Stimulated activated naive CD8-positive, alpha-beta T cell treated with anti-CD3 and anti-CD28 coated beads, Interleukin-15, Interleukin-2, amounts not matched to agents 100 ng/mL and 50 ng/mL, for 24 hours (primary cell): ENCODE measurements around the gene PARD3B.
A peak's percentile ranks its signal among the peaks of the same experiment; 100 is the strongest.

Source experiments
- H3K27ac Mint-ChIP-seq: one replicate; pipeline ENCODE4 v1.8.0; 2021; ENCODE audit warnings: mild to moderate bottlenecking, mixed read lengths
- H3K27me3 Mint-ChIP-seq: one replicate; pipeline ENCODE4 v1.8.0; 2021; ENCODE audit warnings: mixed read lengths
- H3K36me3 Mint-ChIP-seq: one replicate; pipeline ENCODE4 v1.8.0; 2021; ENCODE audit warnings: low read depth, mixed read lengths
- H3K4me1 Mint-ChIP-seq: one replicate; pipeline ENCODE4 v1.8.0; 2021; ENCODE audit warnings: low read depth, mixed read lengths
- H3K4me3 Mint-ChIP-seq: one replicate; pipeline ENCODE4 v1.8.0; 2021; ENCODE audit warnings: mild to moderate bottlenecking, mixed read lengths
- H3K9me3 Mint-ChIP-seq: one replicate; pipeline ENCODE4 v1.8.0; 2021; ENCODE audit warnings: mixed read lengths

PARD3B gene, protein sequence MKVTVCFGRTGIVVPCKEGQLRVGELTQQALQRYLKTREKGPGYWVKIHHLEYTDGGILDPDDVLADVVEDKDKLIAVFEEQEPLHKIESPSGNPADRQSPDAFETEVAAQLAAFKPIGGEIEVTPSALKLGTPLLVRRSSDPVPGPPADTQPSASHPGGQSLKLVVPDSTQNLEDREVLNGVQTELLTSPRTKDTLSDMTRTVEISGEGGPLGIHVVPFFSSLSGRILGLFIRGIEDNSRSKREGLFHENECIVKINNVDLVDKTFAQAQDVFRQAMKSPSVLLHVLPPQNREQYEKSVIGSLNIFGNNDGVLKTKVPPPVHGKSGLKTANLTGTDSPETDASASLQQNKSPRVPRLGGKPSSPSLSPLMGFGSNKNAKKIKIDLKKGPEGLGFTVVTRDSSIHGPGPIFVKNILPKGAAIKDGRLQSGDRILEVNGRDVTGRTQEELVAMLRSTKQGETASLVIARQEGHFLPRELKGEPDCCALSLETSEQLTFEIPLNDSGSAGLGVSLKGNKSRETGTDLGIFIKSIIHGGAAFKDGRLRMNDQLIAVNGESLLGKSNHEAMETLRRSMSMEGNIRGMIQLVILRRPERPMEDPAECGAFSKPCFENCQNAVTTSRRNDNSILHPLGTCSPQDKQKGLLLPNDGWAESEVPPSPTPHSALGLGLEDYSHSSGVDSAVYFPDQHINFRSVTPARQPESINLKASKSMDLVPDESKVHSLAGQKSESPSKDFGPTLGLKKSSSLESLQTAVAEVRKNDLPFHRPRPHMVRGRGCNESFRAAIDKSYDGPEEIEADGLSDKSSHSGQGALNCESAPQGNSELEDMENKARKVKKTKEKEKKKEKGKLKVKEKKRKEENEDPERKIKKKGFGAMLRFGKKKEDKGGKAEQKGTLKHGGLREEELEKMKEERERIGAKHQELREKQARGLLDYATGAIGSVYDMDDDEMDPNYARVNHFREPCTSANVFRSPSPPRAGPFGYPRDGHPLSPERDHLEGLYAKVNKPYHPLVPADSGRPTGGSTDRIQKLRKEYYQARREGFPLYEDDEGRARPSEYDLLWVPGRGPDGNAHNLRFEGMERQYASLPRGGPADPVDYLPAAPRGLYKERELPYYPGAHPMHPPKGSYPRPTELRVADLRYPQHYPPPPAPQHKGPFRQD (N-terminal part only)

DNA sequence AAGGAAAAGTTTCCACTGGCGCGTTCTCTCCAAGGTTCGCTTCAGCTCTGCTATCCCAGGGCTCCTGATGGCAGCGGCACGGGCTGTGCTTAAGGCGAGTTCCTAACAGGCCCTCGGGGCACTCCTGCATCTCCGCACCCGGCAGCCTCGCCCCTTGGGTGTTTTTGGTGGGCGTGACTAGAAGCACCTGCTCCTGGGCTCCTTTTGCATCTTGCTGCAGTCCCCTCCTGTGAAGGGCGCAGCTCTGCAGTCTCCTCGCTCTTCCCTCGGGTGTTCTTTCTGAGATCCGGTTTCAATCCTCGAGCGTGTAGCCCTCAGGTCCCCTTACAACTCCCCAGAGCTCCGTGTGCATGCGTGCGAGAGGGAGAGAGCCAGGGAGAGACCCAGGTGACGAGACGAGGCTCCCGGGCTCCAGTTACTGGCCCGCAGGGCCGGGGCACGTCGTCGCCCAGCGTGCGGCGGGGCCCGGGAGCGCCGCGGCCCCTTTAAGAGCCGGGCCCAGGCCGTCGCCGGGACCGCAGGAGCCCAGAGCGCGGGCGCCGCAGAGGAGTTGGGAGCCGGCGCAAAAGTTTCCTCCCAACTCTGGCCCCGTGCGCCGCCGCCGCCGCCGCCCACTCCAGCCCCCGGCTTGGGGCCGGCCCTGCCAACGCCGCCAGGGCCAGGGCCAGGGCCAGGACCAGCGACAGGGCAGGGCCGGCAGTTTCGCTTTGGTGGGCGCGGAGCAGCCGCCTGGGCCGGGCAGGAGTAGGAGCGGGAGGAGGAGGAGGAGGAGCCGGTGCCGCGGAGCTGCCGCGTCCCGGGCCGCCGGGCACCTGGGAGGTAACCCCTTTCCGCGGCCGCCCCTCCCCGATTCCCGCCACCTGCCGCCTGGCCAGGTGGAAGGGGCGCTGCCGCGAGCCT is at the start of gene PARD3B:
Gene PARD3B (plus strand): TSS at position 515 of the 900 bp plus-strand sequence. CDS start 525 bp downstream, outside the sequence.
- Mint-ChIP-seq H3K27me3 (peaks cover 49% of the 10 kb centered on the region), H3K4me3 (peak within 1 kb of the TSS; percentile 82), H3K4me1 (peaks cover 15% of the 10 kb centered on the region), H3K27ac (no peak within 1 kb of the TSS), H3K36me3 (no peaks in the 10 kb centered on the region), H3K9me3 (no peaks in the 10 kb centered on the region)

DNA sequence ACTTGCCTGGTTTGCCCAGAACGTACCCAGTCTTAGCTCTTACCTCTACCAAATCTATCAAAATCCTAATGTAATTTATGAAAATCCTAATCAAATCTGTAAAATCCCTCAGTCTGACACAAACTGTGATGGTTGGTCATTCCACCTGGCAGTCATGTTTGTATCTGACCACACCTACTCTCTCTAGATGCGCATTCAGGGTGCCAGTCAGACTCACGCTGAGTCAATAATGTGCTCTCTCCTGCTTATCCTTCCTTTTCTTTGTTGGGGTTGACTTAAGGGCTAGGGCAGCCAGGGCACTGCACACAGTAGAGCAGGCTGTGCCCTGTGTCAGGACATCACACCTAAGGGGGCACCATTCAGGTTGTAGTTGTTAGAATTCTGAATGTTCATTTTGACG is 48.5 kb upstream of the PARD3B start:
- H3K9me3 Mint-ChIP-seq: no peaks in the 10 kb centered on the region
- H3K4me3 Mint-ChIP-seq: no peak overlapping the region
- H3K27ac Mint-ChIP-seq: no peak overlapping the region
- H3K27me3 Mint-ChIP-seq: peaks cover 4% of the 10 kb centered on the region
- H3K4me1 Mint-ChIP-seq: no peaks in the 10 kb centered on the region
- no peaks in the 10 kb centered on the region for H3K36me3 Mint-ChIP-seq

DNA sequence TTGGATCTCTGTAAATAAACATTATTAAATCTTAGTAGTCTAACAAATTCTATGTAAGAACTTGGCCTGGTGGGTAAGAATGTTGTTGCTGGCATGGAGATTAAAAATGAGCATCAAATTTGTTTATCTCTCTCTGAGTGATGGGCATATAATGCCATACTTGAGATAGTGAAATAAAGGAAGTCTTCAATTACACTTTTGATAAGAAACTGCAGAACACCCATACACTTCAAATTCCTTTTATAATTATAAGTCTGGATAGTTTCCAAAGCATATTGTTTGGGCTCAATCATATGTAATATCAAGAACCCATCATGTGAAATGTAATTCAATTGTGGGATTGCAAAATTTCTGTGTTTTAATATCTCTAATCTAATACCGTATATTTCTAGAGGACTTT is 47.4 kb upstream of the PARD3B start:
- H3K9me3 Mint-ChIP-seq: no peaks in the 10 kb centered on the region
- no peak overlapping the region for H3K4me3 Mint-ChIP-seq
- no peak overlapping the region for H3K27ac Mint-ChIP-seq
- no peaks in the 10 kb centered on the region for H3K36me3 Mint-ChIP-seq
- peaks cover 4% of the 10 kb centered on the region for H3K27me3 Mint-ChIP-seq
- no peaks in the 10 kb centered on the region for H3K4me1 Mint-ChIP-seq

DNA sequence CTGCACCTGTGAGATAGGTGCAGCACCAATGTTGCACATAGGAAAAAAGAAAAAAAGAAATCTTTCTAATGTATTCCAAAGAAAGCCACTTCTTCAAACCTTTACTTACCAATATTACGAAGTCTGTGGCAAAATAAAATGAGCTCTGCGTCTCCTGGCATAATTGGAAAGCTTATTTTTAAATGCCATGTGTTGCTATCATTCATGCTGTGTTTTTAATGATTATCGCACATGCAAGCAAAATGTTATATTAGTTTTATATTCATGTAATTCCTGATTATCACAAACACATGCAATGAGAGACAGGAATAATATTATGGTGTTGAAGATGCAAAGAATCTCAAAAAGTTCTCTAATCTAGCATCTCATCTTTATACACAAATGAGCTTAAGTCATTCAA is 47.0 kb upstream of the PARD3B start:
- Mint-ChIP-seq H3K27me3 (peaks cover 4% of the 10 kb centered on the region), H3K36me3 (no peaks in the 10 kb centered on the region), H3K27ac (no peak overlapping the region), H3K4me1 (no peaks in the 10 kb centered on the region), H3K9me3 (no peaks in the 10 kb centered on the region), H3K4me3 (no peak overlapping the region)

DNA sequence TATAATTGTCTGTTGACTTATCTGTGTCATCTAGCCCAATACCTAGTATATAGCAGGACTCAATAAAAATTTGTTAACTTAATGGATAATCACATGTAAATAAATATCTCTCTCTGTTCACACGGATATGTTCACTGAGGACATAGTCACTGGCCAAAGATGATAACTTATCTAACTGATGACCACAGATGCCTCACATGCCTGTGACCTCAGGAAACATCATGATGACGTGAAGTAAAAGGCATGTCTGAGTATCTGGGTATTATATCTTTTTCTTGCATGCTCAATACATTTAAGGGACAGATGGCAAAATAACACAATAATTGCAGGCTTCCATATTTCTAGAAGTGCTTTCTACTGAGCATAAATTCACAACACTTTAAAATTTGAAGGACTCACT is 41.4 kb upstream of the PARD3B start:
- Mint-ChIP-seq H3K36me3 (no peaks in the 10 kb centered on the region), H3K9me3 (no peaks in the 10 kb centered on the region), H3K27me3 (no peaks in the 10 kb centered on the region), H3K4me3 (no peak overlapping the region), H3K4me1 (no peaks in the 10 kb centered on the region), H3K27ac (no peak overlapping the region)

DNA sequence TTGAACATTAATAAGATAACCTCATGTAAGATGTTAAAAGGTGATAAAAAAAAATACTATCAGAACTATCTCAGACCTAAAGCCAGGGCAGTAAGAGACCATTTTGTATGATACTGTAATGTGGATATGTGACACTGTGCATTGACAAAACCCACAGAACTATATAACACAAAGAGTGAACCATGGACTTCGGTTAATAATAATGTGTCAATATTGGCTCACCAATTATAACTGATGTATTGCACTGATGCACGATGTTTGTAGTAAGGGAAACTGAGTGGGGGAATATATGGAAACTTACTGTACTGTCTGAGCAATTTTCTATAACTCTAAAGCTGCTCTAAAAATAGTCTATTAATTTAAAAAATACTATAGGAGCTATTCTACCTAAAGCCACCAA is 40.7 kb upstream of the PARD3B start:
- no peaks in the 10 kb centered on the region for H3K4me1 Mint-ChIP-seq
- H3K36me3 Mint-ChIP-seq: no peaks in the 10 kb centered on the region
- no peak overlapping the region for H3K27ac Mint-ChIP-seq
- H3K4me3 Mint-ChIP-seq: no peak overlapping the region
- H3K27me3 Mint-ChIP-seq: no peaks in the 10 kb centered on the region
- no peaks in the 10 kb centered on the region for H3K9me3 Mint-ChIP-seq

DNA sequence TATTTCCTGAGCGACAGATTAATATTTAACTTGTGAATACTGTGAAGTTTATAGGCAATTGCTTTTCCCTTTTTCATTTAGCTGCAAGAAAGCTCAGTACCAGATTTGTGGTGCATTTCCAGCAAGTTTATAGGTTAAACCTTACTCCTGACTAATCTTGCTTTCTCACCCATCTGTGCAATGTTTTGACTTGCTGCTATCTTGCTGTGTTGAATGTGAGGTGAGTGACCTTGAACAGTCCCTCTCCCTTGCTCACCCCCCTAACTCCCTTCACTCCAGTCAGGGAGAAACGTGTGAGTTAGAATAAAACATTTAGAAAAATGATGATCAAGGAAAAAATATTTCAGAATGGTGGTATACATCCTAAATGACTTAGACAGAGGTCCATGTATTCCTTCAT is 39.8 kb upstream of the PARD3B start:
- Mint-ChIP-seq H3K9me3 (no peaks in the 10 kb centered on the region), H3K4me3 (no peak overlapping the region), H3K27ac (no peak overlapping the region), H3K4me1 (no peaks in the 10 kb centered on the region), H3K27me3 (no peaks in the 10 kb centered on the region), H3K36me3 (no peaks in the 10 kb centered on the region)

DNA sequence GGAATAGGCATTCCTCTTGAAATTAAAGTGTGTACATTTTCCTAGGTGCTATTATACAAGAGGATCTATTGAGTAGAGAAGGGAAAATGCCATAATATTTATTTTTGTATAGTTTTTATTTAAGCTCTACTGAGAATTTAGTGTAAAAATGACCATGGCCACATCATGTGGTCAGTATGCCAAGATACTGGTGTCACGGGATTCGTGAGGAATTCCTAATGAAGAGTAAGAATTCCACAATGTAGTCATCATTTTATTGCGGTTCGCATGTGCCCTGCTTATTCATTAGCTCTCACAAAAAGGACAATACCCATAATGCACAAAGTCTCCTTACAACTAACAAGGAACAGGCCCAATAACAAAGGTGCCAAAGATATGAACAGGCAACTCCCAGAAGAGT is 39.3 kb upstream of the PARD3B start:
- H3K27ac Mint-ChIP-seq: no peak overlapping the region

DNA sequence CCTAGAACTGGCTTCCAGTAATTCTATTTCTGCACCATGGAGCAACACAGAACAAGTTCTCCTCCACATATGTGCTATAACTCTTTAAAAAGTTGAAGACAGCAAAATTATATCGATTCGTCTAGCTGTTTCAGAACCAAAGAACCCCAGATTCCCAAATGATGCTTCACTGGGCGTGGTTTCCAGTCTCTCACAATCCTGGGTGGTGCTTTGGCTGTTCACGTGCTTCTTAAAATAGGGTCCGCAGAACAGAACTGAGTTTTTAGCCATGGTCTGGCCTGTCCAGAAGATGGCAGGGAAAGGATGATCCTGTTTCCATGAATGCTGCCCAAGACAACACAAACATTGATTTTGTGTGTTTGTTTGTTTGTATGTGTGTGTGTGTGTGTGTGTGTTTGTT is 37.6 kb upstream of the PARD3B start:
- no peak overlapping the region for H3K4me3 Mint-ChIP-seq
- no peaks in the 10 kb centered on the region for H3K27me3 Mint-ChIP-seq
- no peaks in the 10 kb centered on the region for H3K4me1 Mint-ChIP-seq
- no peak overlapping the region for H3K27ac Mint-ChIP-seq
- no peaks in the 10 kb centered on the region for H3K9me3 Mint-ChIP-seq
- H3K36me3 Mint-ChIP-seq: no peaks in the 10 kb centered on the region

More for the DNA sequence above, 39.3 kb upstream of the PARD3B start:
- H3K9me3 Mint-ChIP-seq: no peaks in the 10 kb centered on the region
- no peaks in the 10 kb centered on the region for H3K4me1 Mint-ChIP-seq
- H3K4me3 Mint-ChIP-seq: no peak overlapping the region
- H3K27me3 Mint-ChIP-seq: no peaks in the 10 kb centered on the region
- no peaks in the 10 kb centered on the region for H3K36me3 Mint-ChIP-seq

DNA sequence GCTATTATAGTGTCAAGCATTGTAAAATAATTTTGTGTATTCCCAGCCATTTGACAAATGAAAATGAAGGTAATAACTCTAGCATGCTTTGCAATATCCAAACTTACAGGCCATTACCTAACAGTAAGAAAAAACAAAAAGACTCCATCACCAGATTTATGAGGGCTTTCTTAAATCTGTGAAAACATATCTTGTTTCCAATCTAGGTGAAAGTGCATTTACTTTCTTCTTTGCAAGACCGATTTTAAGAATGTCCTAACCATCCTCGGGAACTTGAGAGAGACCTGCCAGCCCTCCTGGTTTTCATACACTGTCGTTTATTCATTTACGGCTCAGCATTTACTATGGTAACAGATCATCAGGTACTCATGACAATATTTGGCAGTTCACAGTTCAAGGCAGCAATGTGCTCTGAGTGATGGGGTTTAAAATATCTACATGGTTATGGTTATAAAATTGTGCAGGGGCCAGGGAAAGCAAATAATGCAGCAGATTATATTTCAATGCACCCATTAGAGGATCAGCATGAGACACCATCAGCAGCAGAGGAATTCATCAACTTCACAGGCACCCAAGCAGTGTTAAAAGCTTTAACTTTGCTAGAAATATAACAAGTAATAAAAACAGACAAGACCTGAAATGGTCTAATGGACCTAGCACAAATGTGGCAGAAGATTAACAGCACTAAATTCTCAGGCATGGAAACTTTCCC is 34.4 kb upstream of the PARD3B start:
- H3K4me3 Mint-ChIP-seq: no peak overlapping the region
- H3K9me3 Mint-ChIP-seq: no peaks in the 10 kb centered on the region
- H3K27me3 Mint-ChIP-seq: no peaks in the 10 kb centered on the region
- no peaks in the 10 kb centered on the region for H3K36me3 Mint-ChIP-seq
- no peaks in the 10 kb centered on the region for H3K4me1 Mint-ChIP-seq
- H3K27ac Mint-ChIP-seq: no peak overlapping the region

DNA sequence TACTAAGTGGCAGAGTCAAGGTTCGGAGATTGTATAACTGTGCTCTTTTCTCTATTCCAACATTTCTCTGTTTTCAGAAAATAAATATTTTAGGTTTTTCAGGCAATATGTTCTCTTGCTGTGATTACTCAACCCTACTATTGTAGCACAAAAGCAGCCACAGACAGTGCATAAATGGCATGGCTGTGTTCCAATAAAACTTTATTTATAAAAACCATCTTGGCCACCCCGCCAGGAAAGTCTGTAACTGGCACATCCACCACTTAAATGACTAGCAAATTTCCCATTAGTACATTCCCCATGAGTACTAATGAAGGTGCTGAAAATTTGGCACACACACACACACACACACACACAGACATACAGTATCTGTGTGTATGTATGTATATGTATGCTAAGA is 30.8 kb upstream of the PARD3B start:
- H3K9me3 Mint-ChIP-seq: no peaks in the 10 kb centered on the region
- H3K27ac Mint-ChIP-seq: no peak overlapping the region
- no peaks in the 10 kb centered on the region for H3K27me3 Mint-ChIP-seq
- no peaks in the 10 kb centered on the region for H3K4me1 Mint-ChIP-seq
- no peak overlapping the region for H3K4me3 Mint-ChIP-seq
- no peaks in the 10 kb centered on the region for H3K36me3 Mint-ChIP-seq

DNA sequence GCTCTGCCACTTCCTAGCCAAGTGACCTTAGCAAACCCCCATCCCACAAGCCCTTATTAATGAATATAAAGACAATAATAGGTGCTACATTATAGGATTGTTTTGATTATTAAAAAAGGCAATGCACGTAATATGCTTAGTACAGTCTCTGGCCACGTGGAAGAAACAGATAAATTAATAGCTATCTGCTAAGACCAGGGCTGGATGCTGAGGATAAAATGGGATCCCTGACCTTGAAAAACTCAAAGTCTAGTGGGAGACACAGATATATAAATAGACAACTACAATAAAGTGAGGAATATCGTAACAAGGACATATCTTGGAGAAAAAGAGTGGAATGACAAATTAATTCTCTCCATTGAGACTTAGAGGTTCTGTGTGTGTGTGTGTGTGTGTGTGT is 29.9 kb upstream of the PARD3B start:
- Mint-ChIP-seq H3K9me3 (no peaks in the 10 kb centered on the region), H3K4me3 (no peak overlapping the region), H3K36me3 (no peaks in the 10 kb centered on the region), H3K27ac (no peak overlapping the region), H3K4me1 (no peaks in the 10 kb centered on the region), H3K27me3 (no peaks in the 10 kb centered on the region)

DNA sequence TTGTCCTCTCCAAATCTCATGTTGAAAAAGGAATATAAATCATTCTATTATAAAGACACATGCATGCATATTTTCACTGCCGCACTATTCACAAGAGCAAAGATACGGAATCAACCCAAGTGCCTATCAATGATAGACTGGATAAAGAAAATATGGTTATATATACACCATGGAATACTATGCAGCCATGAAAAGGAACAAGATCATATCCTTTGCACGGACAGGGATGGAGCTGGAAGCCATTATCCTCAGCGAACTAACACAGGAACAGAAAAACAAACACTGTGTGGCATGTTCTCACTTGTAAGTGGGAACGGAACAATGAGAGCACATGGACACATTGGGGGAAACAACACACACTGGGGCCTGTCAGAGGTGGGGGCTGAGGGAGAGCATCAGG is 28.1 kb upstream of the PARD3B start:
- H3K4me1 Mint-ChIP-seq: no peaks in the 10 kb centered on the region

More for the DNA sequence above, 28.1 kb upstream of the PARD3B start:
- Mint-ChIP-seq H3K27me3 (no peaks in the 10 kb centered on the region), H3K36me3 (no peaks in the 10 kb centered on the region), H3K9me3 (no peaks in the 10 kb centered on the region), H3K4me3 (no peak overlapping the region), H3K27ac (no peak overlapping the region)
